GM18861 (cell line): ENCODE results near the gene ANKZF1.

Experiments used
- ATAC-seq: cut with Tn5 transposase; IDR thresholded peaks from one replicate; pipeline ENCODE4 v1.9.1; 2021; ENCODE audit not compliant: unreplicated experiment

Gene ANKZF1

GRCh38 chr2:219225350-219225749, 4.3 kb upstream of the ANKZF1 start:
- ATAC-seq, result no peak

DNA sequence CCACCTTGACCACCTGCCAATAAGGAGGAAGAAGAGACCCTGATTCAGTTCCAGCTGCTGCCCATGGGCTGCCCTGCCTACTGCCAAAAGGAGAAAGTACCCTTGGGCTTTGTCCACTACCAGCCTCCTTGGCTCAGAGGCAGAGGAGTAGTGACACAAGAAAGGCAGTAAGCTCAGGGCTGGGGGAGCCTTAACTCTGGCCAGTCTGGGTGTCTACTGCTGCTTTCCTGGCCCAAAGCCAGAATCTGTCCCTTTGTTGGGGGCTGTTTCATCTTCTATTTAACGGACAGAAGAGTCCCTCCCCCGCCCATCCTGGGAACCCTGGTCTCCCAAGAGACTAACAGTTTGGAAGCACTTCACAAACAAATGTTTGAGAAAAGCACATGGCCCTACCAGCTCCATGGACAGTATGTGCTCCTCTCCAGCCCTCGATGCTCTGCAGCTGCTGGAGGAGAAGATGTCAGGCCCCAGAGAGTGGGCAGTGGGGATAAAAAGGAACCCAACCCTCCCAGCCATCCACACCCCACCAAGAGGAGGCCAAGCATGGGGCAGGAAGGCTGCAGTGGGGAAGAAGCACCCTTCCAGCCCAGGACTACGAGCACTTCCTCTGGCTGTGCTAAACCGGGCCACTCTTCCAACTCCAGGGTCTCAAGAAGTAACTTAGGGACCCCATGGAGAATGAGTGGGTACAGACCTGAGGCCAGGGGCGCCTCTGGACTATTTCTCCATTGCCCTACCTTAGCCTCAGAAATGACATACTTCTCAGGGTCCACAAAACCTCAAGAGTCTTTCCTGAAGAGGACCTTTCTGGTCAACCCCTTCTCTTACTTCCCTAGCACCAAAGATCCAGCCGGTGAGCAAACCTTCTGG, 1.3 kb upstream of the ANKZF1 start:
- ATAC-seq, result no peak

- peak; percentile 4 for ATAC-seq
These were observed 698 bp upstream of the ANKZF1 start for GRCh38 chr2:219228911-219229304.

DNA sequence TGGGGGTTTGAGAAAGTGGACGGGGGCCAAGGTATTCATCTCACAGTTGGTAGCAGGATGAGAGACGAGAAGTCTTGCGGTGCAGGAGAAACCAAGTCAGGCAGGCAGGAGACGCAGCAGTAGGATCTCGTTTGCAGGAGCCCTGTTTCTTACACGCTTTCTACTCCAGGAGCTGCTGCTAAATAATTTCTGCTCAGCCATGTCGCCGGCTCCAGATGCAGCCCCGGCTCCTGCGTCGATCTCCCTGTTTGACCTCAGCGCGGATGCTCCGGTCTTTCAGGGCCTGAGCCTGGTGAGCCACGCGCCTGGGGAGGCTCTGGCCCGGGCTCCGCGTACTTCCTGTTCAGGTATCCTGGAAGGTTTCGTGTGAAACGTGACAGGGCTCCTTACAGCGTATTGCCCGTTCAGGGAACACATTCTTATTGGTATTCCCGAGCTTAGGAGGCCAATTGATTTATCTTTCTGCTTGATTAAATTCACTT, 494 bp downstream of the ANKZF1 start:
- no peak for ATAC-seq

DNA sequence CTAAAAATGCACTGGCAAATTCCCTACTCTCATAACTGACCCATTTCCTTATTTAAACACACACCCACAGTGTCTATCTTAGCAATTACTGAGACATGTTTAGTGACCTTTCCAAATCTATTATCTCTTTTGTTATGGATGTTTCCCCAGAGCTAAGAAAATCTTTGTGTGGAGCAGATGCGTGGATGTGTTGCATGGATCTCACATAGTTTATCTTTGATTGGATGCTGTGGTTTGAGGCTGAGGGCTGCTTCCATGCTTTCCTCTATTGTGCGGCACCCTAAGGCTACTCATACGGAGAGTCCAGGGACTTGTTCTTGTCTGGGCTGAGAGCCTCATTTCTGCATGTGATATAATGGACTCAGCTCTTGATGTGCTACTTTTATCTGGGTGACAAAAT, 4.7 kb downstream of the ANKZF1 start:
- no peak for ATAC-seq

- ATAC-seq, result no peak
These were observed 13.7 kb downstream of the ANKZF1 start for GRCh38 chr2:219243291-219243761.

DNA sequence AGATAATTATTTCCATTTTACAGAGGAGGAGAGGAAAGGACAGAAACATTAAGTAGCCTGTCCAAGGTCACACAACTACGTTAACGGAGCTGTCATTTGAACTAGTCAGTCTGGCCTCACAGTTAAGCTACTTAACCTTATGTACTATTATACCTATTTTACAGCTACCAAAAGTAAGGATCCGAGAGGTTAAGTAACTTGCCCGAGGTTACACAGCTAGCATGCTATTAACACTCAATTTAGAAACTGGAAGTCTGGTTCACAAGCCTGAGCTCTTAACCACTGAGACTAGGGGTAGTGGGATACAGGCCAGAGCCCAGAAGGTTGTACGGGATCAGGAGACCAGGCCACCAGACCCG, 15.2 kb downstream of the ANKZF1 start:
- no peak for ATAC-seq

DNA sequence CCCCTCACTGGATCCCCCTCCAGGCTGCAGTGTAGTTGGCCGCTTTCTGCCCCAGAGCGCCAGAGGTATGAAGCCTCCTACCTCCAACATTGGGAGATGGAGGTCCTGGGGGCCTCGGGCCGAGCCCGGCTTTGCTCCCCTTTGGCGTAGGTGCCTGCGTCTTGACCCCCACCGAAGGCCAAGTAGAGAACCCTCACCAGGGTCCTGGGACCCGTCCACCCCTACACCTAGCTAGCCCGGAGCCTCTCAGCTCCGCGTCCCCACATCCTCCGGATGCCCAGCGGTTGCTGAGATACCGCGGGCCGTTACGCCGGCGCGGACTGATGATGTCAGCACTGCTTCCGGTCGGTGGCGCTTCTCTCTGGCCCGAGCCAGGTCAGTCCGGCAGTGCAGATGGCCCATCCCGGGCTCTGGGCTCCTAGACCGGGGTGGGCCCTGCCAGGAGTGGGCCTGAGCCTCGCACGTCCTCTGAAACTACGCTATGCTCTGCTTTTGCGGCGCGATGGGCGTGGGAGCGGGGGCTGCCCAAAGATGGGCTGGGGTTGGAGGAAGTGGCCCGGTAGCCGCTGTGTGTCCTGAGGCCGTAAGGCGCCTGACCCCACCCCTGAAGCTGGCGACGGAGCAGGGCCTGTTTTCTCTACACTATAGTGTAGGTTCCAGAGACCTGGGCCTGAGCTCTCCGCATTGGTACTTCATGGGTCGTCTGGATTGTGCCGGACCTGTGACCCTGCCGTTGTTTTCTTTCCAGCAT, 15.7 kb downstream of the ANKZF1 start, which contains the start of the genes GLB1L and STK16:
GLB1L (minus strand) TSS at position 297 of the 751 bp plus-strand sequence. CDS start 1,871 bp downstream, outside the sequence.
STK16 (plus strand) TSS at position 332 of the 751 bp plus-strand sequence. CDS start 521 bp downstream, outside the sequence.
- peak; percentile 52 for ATAC-seq

DNA sequence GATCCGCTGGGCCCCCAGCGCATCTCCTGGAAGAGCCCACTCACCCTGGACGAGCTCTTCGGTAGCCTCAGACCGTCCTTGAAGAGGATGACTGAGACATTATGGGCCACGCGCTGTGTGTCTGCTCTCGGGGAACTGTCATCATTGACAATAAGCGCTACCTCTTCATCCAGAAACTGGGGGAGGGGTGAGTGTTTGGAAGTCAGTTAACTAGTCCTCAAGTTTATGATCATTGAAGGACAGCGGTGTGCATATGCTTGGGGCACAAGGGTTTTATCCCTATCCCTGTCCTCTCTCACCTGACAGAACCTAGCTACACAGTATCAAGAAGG, 16.3 kb downstream of the ANKZF1 start:
- ATAC-seq, result no peak

GRCh38 chr2:219246559-219246958, 17.0 kb downstream of the ANKZF1 start:
- ATAC-seq, result no peak

DNA sequence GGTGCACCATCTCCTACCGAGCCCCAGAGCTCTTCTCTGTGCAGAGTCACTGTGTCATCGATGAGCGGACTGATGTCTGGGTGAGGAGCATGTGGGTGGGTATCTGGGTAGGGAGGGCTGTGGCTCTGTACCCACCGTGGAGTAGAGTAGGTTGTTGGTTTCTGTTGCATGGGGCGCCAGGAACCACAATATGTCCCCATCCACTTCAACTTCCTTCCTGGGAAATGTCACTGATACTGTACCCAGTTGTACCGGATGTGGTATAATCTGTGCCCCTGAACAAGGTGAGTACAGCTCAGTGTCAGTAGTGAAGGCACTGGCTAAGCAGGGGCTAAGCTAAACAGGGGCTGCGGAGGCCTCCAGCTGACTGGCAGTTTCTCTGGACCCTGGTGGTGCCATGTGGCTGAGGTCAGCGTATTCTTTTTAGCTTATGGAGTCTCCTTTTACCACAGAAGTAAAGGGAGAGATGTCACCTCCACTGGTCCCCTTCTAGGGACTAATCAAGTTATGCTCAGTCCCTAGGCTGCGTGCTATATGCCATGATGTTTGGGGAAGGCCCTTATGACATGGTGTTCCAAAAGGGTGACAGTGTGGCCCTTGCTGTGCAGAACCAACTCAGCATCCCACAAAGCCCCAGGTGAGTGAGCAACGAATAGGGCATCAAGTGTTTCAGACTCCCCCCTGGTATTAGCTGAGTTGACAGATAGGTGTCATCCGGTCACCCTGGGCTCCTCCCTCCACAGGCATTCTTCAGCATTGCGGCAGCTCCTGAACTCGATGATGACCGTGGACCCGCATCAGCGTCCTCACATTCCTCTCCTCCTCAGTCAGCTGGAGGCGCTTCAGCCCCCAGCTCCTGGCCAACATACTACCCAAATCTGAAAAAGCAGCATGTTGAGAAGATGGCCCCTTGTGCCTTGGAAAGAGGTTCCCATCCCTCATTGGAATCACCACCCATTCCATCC, 18.4 kb downstream of the ANKZF1 start:
- ATAC-seq, result no peak

DNA sequence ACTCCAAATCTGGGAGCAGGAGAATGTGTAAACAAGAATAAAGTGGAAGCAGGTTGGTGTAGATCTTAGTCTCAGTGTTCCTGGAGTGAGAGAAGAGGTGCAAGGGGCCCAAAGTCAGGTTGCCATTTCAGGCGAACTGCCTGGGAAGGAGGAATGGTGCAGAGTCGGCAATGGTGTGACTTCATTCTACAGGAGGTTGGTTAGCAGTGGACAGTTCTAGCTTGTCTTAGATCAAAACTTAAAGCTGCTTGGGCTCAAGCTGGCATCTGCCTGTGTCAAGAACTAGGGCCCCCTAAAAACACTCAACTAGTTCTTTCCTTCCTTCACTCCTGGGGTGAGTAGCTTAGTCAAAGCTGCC, 19.2 kb downstream of the ANKZF1 start:
- ATAC-seq, result no peak

GRCh38 chr2:219249203-219249980, 19.8 kb downstream of the ANKZF1 start:
- peak; percentile 52 for ATAC-seq

- no peak for ATAC-seq
These were observed 20.6 kb downstream of the ANKZF1 start for GRCh38 chr2:219250049-219250781.

GRCh38 chr2:219251656-219252055, 22.1 kb downstream of the ANKZF1 start:
- no peak for ATAC-seq

- no peak for ATAC-seq
These were observed 22.5 kb downstream of the ANKZF1 start for GRCh38 chr2:219252084-219252483.

DNA sequence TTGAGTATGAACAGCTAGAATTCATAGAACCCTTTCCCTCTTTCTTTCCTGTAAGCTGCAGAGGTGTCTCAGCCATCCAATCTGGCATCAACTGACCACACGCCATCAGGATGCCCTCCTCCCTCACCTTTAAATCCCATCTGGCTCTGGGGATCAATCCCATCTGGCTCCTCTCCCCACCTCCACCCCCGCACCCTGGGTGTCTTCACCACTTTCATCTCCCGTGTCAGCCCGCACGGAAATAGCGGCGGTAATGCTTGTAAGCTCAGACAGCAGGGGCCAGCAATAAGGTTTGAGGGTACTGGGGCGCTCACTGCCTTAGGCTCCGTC, 22.9 kb downstream of the ANKZF1 start:
- ATAC-seq, result no peak

- no peak for ATAC-seq
These were observed 23.5 kb downstream of the ANKZF1 start, which contains the start of gene TUBA4B for GRCh38 chr2:219252900-219253752. TUBA4B (plus strand) TSS chr2:219253243; CDS start chr2:219253408, 165 bp downstream.
